ENCODE measurements around the gene ST3GAL2. TPM values are rescaled to one million over a fixed set of nuclear protein-coding genes. Genes with fewer than 3 reads are reported as not detected.

Gene ST3GAL2
- total RNA-seq, 1 experiment from 2014 or later = 45.9 TPM

DNA sequence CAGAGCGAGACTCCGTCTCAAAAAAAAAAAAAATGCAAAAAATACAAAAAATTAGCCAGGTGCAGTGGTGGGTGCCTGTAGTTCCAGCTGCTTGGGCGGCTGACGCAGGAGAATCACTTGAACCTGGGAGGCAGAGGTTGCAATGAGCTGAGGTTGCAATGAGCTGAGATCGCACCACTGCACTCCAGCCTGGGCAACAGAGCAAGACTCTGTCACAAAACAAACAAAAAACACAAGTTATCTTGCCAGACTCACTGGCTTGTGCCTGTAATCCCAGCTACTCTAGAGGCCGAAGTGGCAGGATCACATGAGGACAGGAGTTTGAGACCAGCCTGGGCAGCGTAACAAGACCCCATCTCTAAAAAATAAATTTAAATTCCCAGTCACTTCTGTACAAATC is 3.4 kb upstream of the ST3GAL2 start:
- no peak overlapping the region for H2AK5ac ChIP-seq (ENCODE audit: insufficient read length, low read length)
- Mint-ChIP-seq H3K4me3 (no peak overlapping the region), H3K36me3 (ENCODE audit: insufficient read depth in 1 of 3, low read depth in 3 of 3) (no peaks in the 10 kb centered on the region; a peak in 1 of 7 replicates), H3K4me1 (peaks cover 26% of the 10 kb centered on the region in 2 experiments), H3K27me3 (ENCODE audit: low read depth) (no peaks in the 10 kb centered on the region; the same call in 1 of the 2 replicates), H3K27ac (no peak overlapping the region), H3K9me3 (peaks cover 0 to 2% of the 10 kb centered on the region in 2 experiments; a peak in 1 of 5 replicates)
- H4K8ac ChIP-seq (replicated peaks; ENCODE audit: insufficient read length, low read depth, low read length) = no peak overlapping the region
- H2BK5ac ChIP-seq (ENCODE audit: insufficient read length, low read length) = no peak overlapping the region
- H3K4ac ChIP-seq (ENCODE audit: low read depth, low read length) = no peak overlapping the region
- WGBS (ENCODE audit: extremely low coverage, insufficient read length, low lambda C conversion rate) = no CpG with 5 or more reads among the region's 7 CpGs
- H2AFZ ChIP-seq (ENCODE audit: low read length) = no peak overlapping the region
- no peak overlapping the region for H3K14ac ChIP-seq (ENCODE audit: insufficient read depth, low read length)
- no peak overlapping the region for H2BK12ac ChIP-seq (ENCODE audit: insufficient read length, low read depth, low read length)
- H3K9ac ChIP-seq (ENCODE audit: extremely low read depth, insufficient read length, low read length) = no peak overlapping the region
- H4K20me1 ChIP-seq (ENCODE audit: control insufficient read depth, insufficient read depth, insufficient read length) = no peaks in the 10 kb centered on the region
- H3K9me3 ChIP-seq (ENCODE audit: control insufficient read depth, low read depth, low read length) = no peaks in the 10 kb centered on the region
- H3K79me1 ChIP-seq (ENCODE audit: insufficient read depth, low read depth, low read length, poor library complexity, severe bottlenecking) = no peaks in the 10 kb centered on the region
- no peaks in the 10 kb centered on the region for H3K27me3 ChIP-seq (ENCODE audit: insufficient read depth, low read length)
- TF ChIP-seq, protein P1, sequence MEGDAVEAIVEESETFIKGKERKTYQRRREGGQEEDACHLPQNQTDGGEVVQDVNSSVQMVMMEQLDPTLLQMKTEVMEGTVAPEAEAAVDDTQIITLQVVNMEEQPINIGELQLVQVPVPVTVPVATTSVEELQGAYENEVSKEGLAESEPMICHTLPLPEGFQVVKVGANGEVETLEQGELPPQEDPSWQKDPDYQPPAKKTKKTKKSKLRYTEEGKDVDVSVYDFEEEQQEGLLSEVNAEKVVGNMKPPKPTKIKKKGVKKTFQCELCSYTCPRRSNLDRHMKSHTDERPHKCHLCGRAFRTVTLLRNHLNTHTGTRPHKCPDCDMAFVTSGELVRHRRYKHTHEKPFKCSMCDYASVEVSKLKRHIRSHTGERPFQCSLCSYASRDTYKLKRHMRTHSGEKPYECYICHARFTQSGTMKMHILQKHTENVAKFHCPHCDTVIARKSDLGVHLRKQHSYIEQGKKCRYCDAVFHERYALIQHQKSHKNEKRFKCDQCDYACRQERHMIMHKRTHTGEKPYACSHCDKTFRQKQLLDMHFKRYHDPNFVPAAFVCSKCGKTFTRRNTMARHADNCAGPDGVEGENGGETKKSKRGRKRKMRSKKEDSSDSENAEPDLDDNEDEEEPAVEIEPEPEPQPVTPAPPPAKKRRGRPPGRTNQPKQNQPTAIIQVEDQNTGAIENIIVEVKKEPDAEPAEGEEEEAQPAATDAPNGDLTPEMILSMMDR (conservative IDR thresholded peaks at IDR 0.05) = no peak
- no peak overlapping the region for H3T11ph ChIP-seq (ENCODE audit: low read length)
- no peak overlapping the region for H3K27ac ChIP-seq (ENCODE audit: insufficient read length, low read depth, low read length)
- H2BK120ac ChIP-seq (ENCODE audit: low read depth, low read length, poor library complexity, severe bottlenecking) = no peak overlapping the region
- H2BK15ac ChIP-seq (ENCODE audit: low read depth, low read length) = no peak overlapping the region
- DNase-seq = no peak
- peaks cover 5% of the 10 kb centered on the region for H3K4me1 ChIP-seq (ENCODE audit: insufficient read depth, low read length)
- no peak overlapping the region for H4K5ac ChIP-seq (ENCODE audit: insufficient read length, low read depth, low read length)
- H3K79me2 ChIP-seq (ENCODE audit: insufficient read depth, low read length) = peaks cover 4% of the 10 kb centered on the region; the same call in 1 of the 2 replicates
- H3K23me2 ChIP-seq (ENCODE audit: insufficient read length, low read depth, low read length, poor library complexity, severe bottlenecking) = peaks cover 11% of the 10 kb centered on the region
- H3K18ac ChIP-seq (ENCODE audit: insufficient read length, low read depth, low read length) = no peak overlapping the region
- H3K4me2 ChIP-seq (ENCODE audit: insufficient read depth, insufficient read length, low read length) = no peak overlapping the region
- H3K56ac ChIP-seq (ENCODE audit: insufficient read length, low read depth, low read length) = no peak overlapping the region
- no peak overlapping the region for H2BK20ac ChIP-seq (ENCODE audit: low read depth, low read length, poor library complexity, severe bottlenecking)
- no peak overlapping the region for H3K23ac ChIP-seq (ENCODE audit: insufficient read length, low read depth, low read length)
- no peak overlapping the region for H4K91ac ChIP-seq (ENCODE audit: insufficient read length, low read depth, low read length)
